ENCODE data around the gene PLD5.

GRCh38 chr1:242086706-242087105, 437.8 kb downstream of the PLD5 start:
- TF ChIP-seq, protein P1, sequence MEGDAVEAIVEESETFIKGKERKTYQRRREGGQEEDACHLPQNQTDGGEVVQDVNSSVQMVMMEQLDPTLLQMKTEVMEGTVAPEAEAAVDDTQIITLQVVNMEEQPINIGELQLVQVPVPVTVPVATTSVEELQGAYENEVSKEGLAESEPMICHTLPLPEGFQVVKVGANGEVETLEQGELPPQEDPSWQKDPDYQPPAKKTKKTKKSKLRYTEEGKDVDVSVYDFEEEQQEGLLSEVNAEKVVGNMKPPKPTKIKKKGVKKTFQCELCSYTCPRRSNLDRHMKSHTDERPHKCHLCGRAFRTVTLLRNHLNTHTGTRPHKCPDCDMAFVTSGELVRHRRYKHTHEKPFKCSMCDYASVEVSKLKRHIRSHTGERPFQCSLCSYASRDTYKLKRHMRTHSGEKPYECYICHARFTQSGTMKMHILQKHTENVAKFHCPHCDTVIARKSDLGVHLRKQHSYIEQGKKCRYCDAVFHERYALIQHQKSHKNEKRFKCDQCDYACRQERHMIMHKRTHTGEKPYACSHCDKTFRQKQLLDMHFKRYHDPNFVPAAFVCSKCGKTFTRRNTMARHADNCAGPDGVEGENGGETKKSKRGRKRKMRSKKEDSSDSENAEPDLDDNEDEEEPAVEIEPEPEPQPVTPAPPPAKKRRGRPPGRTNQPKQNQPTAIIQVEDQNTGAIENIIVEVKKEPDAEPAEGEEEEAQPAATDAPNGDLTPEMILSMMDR (IDR thresholded peaks at IDR 0.05; ENCODE audit: low read depth, low read length, missing input control): no peak
- TF ChIP-seq, protein P2, sequence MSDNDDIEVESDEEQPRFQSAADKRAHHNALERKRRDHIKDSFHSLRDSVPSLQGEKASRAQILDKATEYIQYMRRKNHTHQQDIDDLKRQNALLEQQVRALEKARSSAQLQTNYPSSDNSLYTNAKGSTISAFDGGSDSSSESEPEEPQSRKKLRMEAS (IDR thresholded peaks at IDR 0.05): no peak
- no peak for TF ChIP-seq RAD21 (IDR thresholded peaks at IDR 0.05)
- TF ChIP-seq SP1 (IDR thresholded peaks at IDR 0.05): no peak

Measured in liver (tissue), 3 donors.